GM10248 (cell line): ENCODE measurements around the gene FAM76A.
"Not testable (repeated sequence)": the region's sequence is repeated elsewhere in the genome, so short reads cannot be mapped to it uniquely, and the experiment has no call there.

Source experiments
- CTCF ChIA-PET: fragments of 300-600 bp; sonication (Branson Sonifier 250); formaldehyde crosslinking; extraction: SDS; loops from one replicate; lab custom pipeline; 2021; ENCODE audit warnings: antibody characterized with exemption; lab: Yijun Ruan, JAX
- POLR2A ChIA-PET: fragments of 350-650 bp; sonication (Branson Sonifier 250); formaldehyde crosslinking; extraction: SDS; loops from one replicate; lab custom pipeline; 2020; ENCODE audit warnings: antibody characterized with exemption; lab: Yijun Ruan, JAX
- DNase-seq: peaks from one replicate; pipeline ENCODE4 v3.0.0; 2012; ENCODE audit errors: extremely low spot score
- TF ChIP-seq, protein P1 (sequence below): IDR thresholded peaks from 2 replicates; pipeline ENCODE4 v1.5.1; 2012; ENCODE audit warnings: mild to moderate bottlenecking, low read depth; ENCODE audit errors: extremely low read depth, missing control alignments, control extremely low read depth

FAM76A gene

DNA sequence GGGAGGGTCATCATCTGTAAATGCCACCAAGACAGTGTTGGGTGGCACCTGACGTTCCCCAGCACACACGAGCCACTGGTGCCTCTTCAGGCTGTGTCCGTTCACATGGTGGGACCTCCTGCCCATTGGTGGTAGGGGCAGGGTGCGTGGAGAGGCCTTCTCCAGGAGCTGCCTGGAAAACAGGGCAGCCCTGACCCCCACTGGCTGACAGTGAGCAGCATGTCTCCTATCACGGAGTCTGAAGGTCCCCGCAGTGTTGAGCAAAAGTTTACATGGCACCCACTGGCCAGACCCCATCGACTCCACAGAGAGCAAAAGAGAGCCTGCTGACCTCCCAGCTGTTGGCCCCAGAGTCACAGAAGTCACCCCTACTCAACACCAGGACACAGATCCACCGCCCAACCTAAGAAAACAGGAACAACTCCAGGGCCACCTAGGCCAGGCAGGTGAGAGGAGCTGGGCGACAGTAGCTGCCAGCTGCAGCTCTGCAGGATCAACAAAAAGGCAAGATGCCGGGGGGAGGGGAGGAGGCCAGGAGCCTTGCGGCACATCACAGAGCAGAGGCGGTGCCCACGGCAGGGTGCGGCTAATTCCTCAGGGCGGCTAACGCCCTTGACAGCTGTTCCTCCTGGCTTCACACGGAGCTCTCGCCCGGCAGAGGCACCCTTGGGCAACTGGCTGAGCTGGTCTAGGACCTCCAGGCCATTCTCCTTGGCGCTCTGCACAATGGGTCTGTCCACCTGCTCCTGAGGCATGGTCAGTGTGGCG lies 39.4 kb upstream of the FAM76A start:
- TF ChIP-seq, protein P1, sequence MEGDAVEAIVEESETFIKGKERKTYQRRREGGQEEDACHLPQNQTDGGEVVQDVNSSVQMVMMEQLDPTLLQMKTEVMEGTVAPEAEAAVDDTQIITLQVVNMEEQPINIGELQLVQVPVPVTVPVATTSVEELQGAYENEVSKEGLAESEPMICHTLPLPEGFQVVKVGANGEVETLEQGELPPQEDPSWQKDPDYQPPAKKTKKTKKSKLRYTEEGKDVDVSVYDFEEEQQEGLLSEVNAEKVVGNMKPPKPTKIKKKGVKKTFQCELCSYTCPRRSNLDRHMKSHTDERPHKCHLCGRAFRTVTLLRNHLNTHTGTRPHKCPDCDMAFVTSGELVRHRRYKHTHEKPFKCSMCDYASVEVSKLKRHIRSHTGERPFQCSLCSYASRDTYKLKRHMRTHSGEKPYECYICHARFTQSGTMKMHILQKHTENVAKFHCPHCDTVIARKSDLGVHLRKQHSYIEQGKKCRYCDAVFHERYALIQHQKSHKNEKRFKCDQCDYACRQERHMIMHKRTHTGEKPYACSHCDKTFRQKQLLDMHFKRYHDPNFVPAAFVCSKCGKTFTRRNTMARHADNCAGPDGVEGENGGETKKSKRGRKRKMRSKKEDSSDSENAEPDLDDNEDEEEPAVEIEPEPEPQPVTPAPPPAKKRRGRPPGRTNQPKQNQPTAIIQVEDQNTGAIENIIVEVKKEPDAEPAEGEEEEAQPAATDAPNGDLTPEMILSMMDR = no peak
- CTCF ChIA-PET = interaction anchor here (1.0 to 8.5 kb wide), 4 partner anchors 12 to 299 kb away, joined by 3 to 55 read pairs (median 4); no protein-coding TSS in a partner anchor
- POLR2A ChIA-PET = no interaction called here
- no peak for DNase-seq

DNA sequence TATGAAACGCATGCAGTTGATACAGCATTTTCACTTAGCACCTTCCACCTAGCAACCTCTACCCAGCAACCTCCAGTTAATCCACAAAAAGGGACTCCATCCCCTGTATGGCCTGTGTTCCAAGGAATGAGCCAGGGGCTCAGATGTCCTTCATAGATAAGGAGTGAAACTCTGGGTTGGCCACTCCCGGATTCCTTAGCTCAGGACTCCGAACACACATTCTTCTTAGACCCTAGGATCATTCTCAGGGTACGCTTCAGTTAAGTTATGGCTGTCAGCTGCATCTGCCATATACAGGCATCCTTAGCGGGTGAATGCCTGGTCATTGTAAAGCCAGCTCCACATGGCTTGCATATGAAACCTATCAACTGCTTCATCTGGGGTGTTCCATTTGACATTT lies 37.9 kb upstream of the FAM76A start:
- no peak for DNase-seq
- POLR2A ChIA-PET = no interaction called here
- TF ChIP-seq, protein P1 = no peak
- CTCF ChIA-PET = interaction anchor here (0.9 to 8.5 kb wide), 5 partner anchors 15 to 300 kb away, joined by 3 to 55 read pairs (median 3); partner anchors contain the start of gene IFI6

DNA sequence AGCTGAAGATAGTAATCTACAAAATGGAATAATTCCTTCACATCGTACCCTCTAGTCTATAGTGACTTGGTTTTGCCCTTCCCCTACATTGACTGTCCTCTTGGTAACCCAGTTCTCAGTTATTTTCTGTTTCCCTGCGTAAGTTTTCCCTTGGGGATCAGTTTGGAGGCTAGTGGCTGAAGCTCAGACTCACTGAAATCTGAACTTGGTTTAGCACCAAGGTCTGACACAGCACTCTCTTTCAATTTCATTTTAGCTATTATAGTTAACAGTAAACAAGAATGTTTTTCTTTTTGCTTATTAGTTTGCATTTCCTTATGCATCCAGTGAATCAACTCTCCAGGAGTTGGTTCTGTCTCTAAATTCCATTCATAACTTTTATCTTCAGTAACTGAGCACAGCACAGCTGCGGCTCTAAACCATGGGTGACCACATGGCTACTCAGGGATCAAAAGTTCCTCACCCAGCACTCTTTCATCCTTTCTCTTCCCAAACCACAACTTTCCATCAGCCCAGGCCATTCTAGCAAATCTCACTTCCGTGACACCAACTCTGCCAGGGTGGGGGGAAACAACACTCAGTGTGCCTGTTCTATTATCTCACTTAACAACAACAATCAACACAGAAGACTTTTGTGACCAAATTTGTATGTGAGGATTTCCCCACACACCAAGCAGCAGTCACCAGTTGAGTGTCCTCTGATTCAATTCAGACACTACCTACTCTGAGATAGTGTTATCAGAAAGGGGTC lies 36.2 kb upstream of the FAM76A start:
- TF ChIP-seq, protein P1 = no peak
- ChIA-PET CTCF (interaction anchor here (1.1 to 8.5 kb wide), 6 partner anchors 9 to 78 kb away, joined by 3 to 55 read pairs (median 4); partner anchors contain the start of gene FAM76A), POLR2A (interaction anchor here (0.8 kb wide), 1 partner anchor 36 kb away, joined by 3 read pairs; the partner anchor contains the start of gene FAM76A)
- DNase-seq = peak; percentile 38

DNA sequence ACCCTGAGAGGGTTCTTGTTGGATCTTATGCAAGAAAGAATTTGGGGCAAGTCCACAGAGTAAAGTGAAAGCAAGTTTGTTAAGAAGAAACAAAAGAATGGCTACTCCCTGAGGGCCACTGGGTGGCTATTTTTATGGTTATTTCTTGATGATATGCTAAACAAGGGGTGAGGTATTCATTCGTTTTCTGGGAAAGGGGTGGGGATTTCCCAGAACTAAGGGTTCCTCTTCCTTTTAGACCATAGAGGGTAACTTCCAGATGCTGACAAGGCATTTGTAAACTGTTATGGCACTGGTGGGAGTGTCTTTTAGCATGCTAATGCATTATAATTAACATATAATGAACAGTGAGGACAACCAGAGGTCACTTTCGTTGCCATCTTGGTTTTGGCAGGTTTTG lies 35.6 kb upstream of the FAM76A start:
- ChIA-PET POLR2A (no interaction called here), CTCF (interaction anchor here (1.6 to 2.7 kb wide), 3 partner anchors 21 to 77 kb away, joined by 3 to 8 read pairs (median 5); no protein-coding TSS in a partner anchor)
- DNase-seq = no peak
- TF ChIP-seq, protein P1 = no peak

DNA sequence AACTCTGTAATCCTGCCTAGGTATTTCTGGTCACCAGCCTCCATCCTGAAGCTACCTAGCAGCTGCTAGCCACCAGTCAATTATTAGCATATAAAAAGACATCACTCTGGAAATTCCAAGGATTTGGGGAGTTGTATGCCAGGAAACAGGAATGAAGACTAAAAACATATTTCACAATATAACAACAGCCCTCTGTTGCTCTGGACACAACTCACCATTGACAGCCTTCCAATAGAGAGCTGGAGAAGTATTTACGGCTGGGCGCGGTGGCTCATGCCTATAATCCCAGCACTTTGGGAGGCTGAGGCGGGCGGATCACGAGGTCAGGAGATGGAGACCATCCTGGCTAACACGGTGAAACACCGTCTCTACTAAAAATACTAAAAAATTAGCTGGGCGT lies 28.9 kb upstream of the FAM76A start:
- DNase-seq, POLR2A ChIA-PET: not testable (repeated sequence)
- CTCF ChIA-PET = interaction anchor here (1.4 to 3.6 kb wide), 4 partner anchors 25 to 29 kb away, joined by 5 to 13 read pairs (median 7); partner anchors contain the start of genes FAM76A and IFI6

DNA sequence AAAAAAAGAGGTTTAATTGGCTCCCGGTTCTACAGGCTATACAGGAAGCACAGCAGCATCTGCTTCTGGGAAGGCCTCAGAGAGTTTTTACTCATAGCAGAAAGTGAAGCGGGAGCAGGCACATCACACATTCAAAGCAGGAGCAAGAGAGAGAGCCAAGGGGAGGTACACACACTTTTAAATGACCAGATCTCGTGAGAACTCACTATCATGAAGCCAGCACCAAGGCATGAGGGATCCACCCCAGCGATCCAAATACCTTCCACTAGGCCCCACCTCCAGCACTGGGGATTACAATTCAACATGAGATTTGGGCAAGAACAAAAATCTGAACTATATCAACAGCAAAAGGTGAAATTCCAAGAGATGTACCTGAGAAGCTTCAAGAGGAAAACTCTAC lies 20.8 kb upstream of the FAM76A start:
- ChIA-PET POLR2A (interaction anchor here (0.6 kb wide), 1 partner anchor 943 kb away, joined by 3 read pairs; the partner anchor contains the start of gene RNU11), CTCF (interaction anchor here (0.9 to 1.0 kb wide), 3 partner anchors 12 to 15 kb away, joined by 3 to 4 read pairs (median 3); no protein-coding TSS in a partner anchor)
- TF ChIP-seq, protein P1 = no peak
- DNase-seq = no peak
